VCaP (cell line): Measurements from ENCODE around the gene TMEM117.

Source experiments
- H3K27ac ChIP-seq: fragments of 450-650 bp; 2 replicates; pipeline ENCODE4 v1.5.1; 2017
- TF ChIP-seq, protein P1 (sequence below): fragments of 450-650 bp; conservative IDR thresholded peaks from 2 replicates; pipeline ENCODE4 v1.5.1; 2017; ENCODE audit warnings: mild to moderate bottlenecking, moderate library complexity

Gene TMEM117

GRCh38 chr12:44380861-44381260, 545.0 kb downstream of the TMEM117 start:
- TF ChIP-seq, protein P1, sequence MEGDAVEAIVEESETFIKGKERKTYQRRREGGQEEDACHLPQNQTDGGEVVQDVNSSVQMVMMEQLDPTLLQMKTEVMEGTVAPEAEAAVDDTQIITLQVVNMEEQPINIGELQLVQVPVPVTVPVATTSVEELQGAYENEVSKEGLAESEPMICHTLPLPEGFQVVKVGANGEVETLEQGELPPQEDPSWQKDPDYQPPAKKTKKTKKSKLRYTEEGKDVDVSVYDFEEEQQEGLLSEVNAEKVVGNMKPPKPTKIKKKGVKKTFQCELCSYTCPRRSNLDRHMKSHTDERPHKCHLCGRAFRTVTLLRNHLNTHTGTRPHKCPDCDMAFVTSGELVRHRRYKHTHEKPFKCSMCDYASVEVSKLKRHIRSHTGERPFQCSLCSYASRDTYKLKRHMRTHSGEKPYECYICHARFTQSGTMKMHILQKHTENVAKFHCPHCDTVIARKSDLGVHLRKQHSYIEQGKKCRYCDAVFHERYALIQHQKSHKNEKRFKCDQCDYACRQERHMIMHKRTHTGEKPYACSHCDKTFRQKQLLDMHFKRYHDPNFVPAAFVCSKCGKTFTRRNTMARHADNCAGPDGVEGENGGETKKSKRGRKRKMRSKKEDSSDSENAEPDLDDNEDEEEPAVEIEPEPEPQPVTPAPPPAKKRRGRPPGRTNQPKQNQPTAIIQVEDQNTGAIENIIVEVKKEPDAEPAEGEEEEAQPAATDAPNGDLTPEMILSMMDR, result no peak

GRCh38 chr12:44381341-44381740, 545.5 kb downstream of the TMEM117 start:
- TF ChIP-seq, protein P1, result no peak
- H3K27ac ChIP-seq, result no peak overlapping the region

More at GRCh38 chr12:44380861-44381260, 545.0 kb downstream of the TMEM117 start:
- H3K27ac ChIP-seq, result no peak overlapping the region

- no peak overlapping the region for H3K27ac ChIP-seq
- TF ChIP-seq, protein P1, result no peak
Observed at GRCh38 chr12:44384136-44384535, 548.3 kb downstream of the TMEM117 start.

- no peak overlapping the region for H3K27ac ChIP-seq
- TF ChIP-seq, protein P1, result no peak
Observed at GRCh38 chr12:44385964-44386363, 550.1 kb downstream of the TMEM117 start.

- H3K27ac ChIP-seq, result no peak overlapping the region
- TF ChIP-seq, protein P1, result no peak
Observed at GRCh38 chr12:44387581-44387980, 551.7 kb downstream of the TMEM117 start.

GRCh38 chr12:44389038-44389437, 553.2 kb downstream of the TMEM117 start:
- TF ChIP-seq, protein P1, result no peak
- H3K27ac ChIP-seq, result no peak overlapping the region

DNA sequence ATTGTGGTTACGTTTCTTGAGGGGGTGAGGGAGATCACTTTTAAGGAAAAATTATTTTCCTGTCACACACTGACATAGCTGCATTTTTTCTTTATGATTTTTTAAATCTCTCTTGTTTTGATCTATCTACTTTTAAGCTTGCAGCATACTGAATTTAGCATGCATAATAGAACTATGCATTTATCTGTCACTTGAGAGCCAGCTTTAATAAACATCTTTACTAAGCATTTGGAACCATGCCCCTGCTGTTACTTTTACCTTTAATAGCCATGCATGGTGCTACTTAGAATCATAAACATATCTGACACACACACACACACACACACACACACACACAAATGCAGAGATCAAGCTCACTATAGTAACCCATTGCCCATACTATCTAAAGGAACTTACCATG, 554.0 kb downstream of the TMEM117 start:
- TF ChIP-seq, protein P1, result no peak
- no peak overlapping the region for H3K27ac ChIP-seq
